ENCODE data around the gene GCSH. TPM values are rescaled to one million over a fixed set of nuclear protein-coding genes. Genes with fewer than 3 reads are reported as not detected.
"Not testable (repeated sequence)": the region's sequence is repeated elsewhere in the genome, so short reads cannot be mapped to it uniquely, and the experiment has no call there.

GCSH gene
- total RNA-seq, 2 donors from 2014 or later = 12.4 to 12.6 TPM

- H3K4me3 Mint-ChIP-seq = no peak overlapping the region
- H3K4me1 Mint-ChIP-seq (ENCODE audit: low read depth) = no peaks in the 10 kb centered on the region
- ATAC-seq (replicated peaks in 1 of 2) = no peak
- H3K9me3 Mint-ChIP-seq = no peaks in the 10 kb centered on the region
- no peak overlapping the region for H3K27ac Mint-ChIP-seq
- H3K27me3 Mint-ChIP-seq (ENCODE audit: low read depth) = peaks cover 14% of the 10 kb centered on the region
- no peak for DNase-seq
- no peaks in the 10 kb centered on the region for H3K36me3 Mint-ChIP-seq (ENCODE audit: insufficient read depth in 2 of 2)
Observed at GRCh38 chr16:81121474-81121990, 25.3 kb upstream of the GCSH start.

- H3K27me3 Mint-ChIP-seq (ENCODE audit: low read depth) = peaks cover 14% of the 10 kb centered on the region
- H3K36me3 Mint-ChIP-seq (ENCODE audit: insufficient read depth in 2 of 2) = no peaks in the 10 kb centered on the region
- no peaks in the 10 kb centered on the region for H3K4me1 Mint-ChIP-seq (ENCODE audit: low read depth)
- DNase-seq (no peak), ATAC-seq (replicated peaks in 1 of 2) (no peak)
- H3K9me3 Mint-ChIP-seq = no peaks in the 10 kb centered on the region
- no peak overlapping the region for H3K27ac Mint-ChIP-seq
- no peak overlapping the region for H3K4me3 Mint-ChIP-seq
Observed at GRCh38 chr16:81117436-81117835, 21.2 kb upstream of the GCSH start.

- Mint-ChIP-seq H3K4me1 (ENCODE audit: low read depth) (no peaks in the 10 kb centered on the region), H3K27me3 (ENCODE audit: low read depth) (peaks cover 14% of the 10 kb centered on the region), H3K36me3 (ENCODE audit: insufficient read depth in 2 of 2) (no peaks in the 10 kb centered on the region), H3K4me3 (no peak overlapping the region), H3K9me3 (no peaks in the 10 kb centered on the region), H3K27ac (no peak overlapping the region)
- no peak for DNase-seq
- no peak for ATAC-seq (replicated peaks in 1 of 2)
Observed at GRCh38 chr16:81116285-81116684, 20.1 kb upstream of the GCSH start.

DNA sequence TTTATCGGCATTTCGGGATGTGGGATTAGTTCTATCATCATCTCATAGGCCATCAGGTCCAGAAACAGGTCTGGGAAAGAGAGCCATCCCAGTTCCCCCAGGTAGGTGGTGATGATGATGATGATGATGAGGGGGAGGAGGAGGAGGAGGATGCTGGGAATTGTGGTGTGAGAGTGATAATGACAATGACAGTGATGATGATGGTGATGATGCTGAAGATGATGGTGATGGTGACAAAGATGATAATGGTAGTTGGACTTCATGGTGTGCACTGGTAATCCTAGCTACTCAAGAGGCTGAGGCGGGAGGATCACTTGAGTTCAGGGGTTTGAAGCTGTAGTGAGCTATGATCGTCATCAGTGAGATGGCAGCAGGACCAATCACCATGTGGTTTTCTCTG lies 16.3 kb upstream of the GCSH start:
- no peak overlapping the region for H3K4me3 Mint-ChIP-seq
- H3K27ac Mint-ChIP-seq = no peak overlapping the region
- DNase-seq = no peak
- no peak for ATAC-seq (replicated peaks in 1 of 2)
- H3K36me3 Mint-ChIP-seq (ENCODE audit: insufficient read depth in 2 of 2) = no peaks in the 10 kb centered on the region
- H3K9me3 Mint-ChIP-seq = no peaks in the 10 kb centered on the region
- H3K27me3 Mint-ChIP-seq (ENCODE audit: low read depth) = no peaks in the 10 kb centered on the region
- H3K4me1 Mint-ChIP-seq (ENCODE audit: low read depth) = no peaks in the 10 kb centered on the region

DNA sequence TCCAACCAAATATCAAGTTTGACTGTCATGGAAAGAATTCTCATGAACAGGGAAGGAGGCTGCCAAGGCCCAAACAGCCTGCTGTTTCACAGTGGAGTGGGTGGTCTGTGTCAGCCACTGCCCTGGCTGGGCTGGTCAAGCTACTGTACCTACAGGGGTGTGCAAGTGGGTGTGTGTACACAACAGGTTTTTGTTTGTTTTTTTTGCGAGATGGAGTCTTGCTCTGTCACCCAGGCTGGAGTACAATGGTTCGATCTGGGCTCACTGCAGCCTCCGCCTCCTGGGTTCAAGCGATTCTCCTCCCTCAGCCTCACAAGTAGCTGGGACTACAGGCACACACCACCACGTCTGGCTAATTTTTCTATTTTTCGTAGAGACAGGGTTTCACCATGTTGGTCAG lies 13.1 kb upstream of the GCSH start:
- H3K36me3 Mint-ChIP-seq (ENCODE audit: insufficient read depth in 2 of 2) = not testable (repeated sequence)

DNA sequence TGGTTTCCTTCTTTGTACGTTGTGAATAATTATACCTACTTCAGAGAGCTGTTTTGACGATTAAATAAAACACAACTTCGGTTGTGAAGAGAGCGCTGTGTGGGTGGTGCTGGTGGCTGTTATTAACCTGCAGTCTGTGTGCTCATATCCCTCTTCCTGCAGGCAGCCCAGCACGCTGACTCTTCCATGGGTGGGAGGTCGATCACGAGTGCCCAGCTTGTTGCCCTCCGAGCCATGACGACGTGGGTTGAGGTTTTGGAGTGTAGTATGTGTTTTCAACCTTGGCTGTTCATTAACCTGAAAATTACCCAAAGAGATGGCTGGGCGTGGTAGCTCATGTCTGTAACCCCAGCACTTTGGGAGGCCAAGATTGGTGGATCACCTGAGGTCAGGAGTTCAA lies 11.3 kb upstream of the GCSH start:
- Mint-ChIP-seq H3K9me3 (no peaks in the 10 kb centered on the region), H3K4me1 (ENCODE audit: low read depth) (no peaks in the 10 kb centered on the region), H3K27ac (no peak overlapping the region), H3K27me3 (ENCODE audit: low read depth) (no peaks in the 10 kb centered on the region), H3K36me3 (ENCODE audit: insufficient read depth in 2 of 2) (no peaks in the 10 kb centered on the region), H3K4me3 (no peak overlapping the region)
- ATAC-seq (replicated peaks in 1 of 2) = no peak
- DNase-seq = no peak

More for the DNA sequence above, 13.1 kb upstream of the GCSH start:
- H3K9me3 Mint-ChIP-seq; H3K4me3 Mint-ChIP-seq; DNase-seq; H3K27me3 Mint-ChIP-seq (ENCODE audit: low read depth); H3K27ac Mint-ChIP-seq; H3K4me1 Mint-ChIP-seq (ENCODE audit: low read depth); ATAC-seq (replicated peaks in 1 of 2): not testable (repeated sequence)

DNA sequence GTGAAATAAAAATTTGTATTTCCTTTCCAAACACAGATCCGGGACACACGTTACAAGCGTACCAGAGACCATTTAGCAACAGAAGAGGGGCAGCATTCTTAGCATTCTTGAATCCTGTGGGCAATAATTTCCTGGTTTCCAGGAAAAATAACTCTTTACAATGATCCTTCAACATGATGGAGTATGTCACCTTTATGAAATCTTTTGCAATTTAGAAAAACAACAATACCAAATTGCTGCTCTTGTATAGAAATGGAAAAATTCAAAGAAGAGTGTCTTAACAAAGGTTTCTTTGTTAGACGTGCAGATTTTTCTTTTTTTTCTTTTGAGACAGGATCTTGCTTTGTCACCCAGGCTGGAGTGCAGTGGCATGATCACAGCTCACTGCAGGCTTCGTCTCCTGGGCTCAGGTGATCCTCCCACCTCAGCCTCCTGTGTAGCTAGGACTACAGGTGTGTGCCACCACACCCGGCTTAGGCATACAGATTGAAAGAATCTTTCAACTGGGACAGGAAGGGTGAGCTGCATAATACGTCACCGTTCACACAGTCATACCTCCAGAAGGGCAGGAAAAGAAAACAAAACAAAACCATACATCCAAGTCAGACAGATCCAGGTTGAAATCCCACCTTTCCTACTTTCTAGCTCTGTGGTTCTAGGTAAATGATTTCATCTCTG lies 10.8 kb upstream of the GCSH start:
- Mint-ChIP-seq H3K4me3 (no peak overlapping the region), H3K9me3 (no peaks in the 10 kb centered on the region), H3K4me1 (ENCODE audit: low read depth) (no peaks in the 10 kb centered on the region), H3K27me3 (ENCODE audit: low read depth) (no peaks in the 10 kb centered on the region), H3K36me3 (ENCODE audit: insufficient read depth in 2 of 2) (no peaks in the 10 kb centered on the region), H3K27ac (no peak overlapping the region)
- no peak for ATAC-seq (replicated peaks in 1 of 2)
- no peak for DNase-seq

DNA sequence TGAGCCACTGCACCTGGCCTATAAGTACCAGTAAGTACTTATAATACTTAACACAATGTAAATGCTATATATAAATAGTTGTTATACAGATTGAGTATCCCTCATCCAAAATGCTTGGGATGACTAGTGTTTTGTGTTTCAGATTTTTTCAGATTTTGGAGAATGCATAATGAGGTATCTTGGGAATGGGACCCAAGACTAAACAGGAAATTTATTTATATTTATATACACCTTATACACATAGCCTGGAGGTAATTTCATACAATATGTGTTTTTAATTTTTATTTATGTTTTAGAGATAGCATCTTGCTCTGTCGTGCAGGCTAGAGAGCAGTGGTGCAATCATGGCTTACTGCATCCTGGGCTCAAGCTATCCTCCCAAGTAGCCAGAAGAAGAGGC lies 9.8 kb upstream of the GCSH start:
- H3K27ac Mint-ChIP-seq = no peak overlapping the region
- H3K4me1 Mint-ChIP-seq (ENCODE audit: low read depth) = no peaks in the 10 kb centered on the region
- no peaks in the 10 kb centered on the region for H3K27me3 Mint-ChIP-seq (ENCODE audit: low read depth)
- H3K9me3 Mint-ChIP-seq = no peaks in the 10 kb centered on the region
- ATAC-seq (replicated peaks in 1 of 2) = no peak
- H3K36me3 Mint-ChIP-seq (ENCODE audit: insufficient read depth in 2 of 2) = no peaks in the 10 kb centered on the region
- no peak overlapping the region for H3K4me3 Mint-ChIP-seq
- no peak for DNase-seq

DNA sequence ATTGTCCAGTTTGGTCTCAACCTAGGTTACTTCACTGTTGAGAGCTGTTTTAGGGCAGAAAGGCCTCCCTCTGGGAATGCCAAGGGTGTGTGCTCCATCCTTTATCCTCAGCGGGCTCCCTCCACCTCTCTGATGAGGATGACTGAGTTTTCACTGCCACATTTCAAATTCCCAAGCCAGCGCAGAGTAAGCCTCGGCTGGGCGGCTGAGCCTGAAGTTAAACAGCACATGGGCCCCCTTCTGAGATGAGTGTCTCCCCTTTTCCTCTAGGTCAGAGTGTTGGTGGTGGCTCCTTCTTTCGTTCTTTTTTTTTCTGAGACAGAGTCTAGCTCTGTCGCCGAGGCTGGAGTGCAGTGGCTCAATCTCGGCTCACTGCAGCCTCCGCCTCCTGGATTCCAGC lies 5.5 kb upstream of the GCSH start:
- ATAC-seq (replicated peaks in 1 of 2) (no peak), DNase-seq (no peak)
- Mint-ChIP-seq H3K36me3 (ENCODE audit: insufficient read depth in 2 of 2) (no peaks in the 10 kb centered on the region), H3K27ac (no peak overlapping the region), H3K4me3 (no peak overlapping the region), H3K27me3 (ENCODE audit: low read depth) (no peaks in the 10 kb centered on the region), H3K9me3 (no peaks in the 10 kb centered on the region), H3K4me1 (ENCODE audit: low read depth) (peaks cover 2% of the 10 kb centered on the region)

DNA sequence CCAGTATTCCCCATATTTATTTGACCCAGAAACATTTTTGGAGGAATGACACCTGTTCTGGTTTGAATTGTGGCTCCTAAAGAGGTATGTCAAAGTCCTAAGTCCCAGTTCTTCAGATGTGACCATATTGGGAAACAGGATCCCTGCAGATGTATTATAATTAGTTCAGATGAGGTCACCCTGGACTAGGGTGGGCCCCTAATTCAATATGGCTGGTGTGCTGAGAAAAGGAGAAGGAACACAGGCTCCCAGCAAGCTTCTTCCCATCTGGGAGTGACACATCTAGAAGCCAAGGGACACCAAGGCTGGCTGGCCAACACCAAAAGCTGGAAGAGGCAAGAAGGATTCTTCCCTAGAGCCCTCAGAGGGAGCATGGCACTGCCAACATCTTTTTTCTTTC lies 3.8 kb upstream of the GCSH start:
- ATAC-seq (replicated peaks in 1 of 2) = no peak
- Mint-ChIP-seq H3K27me3 (ENCODE audit: low read depth) (no peaks in the 10 kb centered on the region), H3K4me1 (ENCODE audit: low read depth) (peaks cover 8% of the 10 kb centered on the region), H3K9me3 (peaks cover 1 to 2% of the 10 kb centered on the region in 2 donors), H3K4me3 (no peak overlapping the region), H3K36me3 (ENCODE audit: insufficient read depth in 2 of 2) (peaks cover 0 to 2% of the 10 kb centered on the region in 2 donors), H3K27ac (no peak overlapping the region)
- no peak for DNase-seq

GRCh38 chr16:81097230-81097629 lies 1.0 kb upstream of the GCSH start:
- H3K36me3 Mint-ChIP-seq (ENCODE audit: insufficient read depth in 2 of 2) = peaks cover 0 to 2% of the 10 kb centered on the region in 2 donors
- peaks cover 1 to 2% of the 10 kb centered on the region in 2 donors for H3K9me3 Mint-ChIP-seq
- no peak overlapping the region for H3K4me3 Mint-ChIP-seq
- peaks cover 14% of the 10 kb centered on the region for H3K4me1 Mint-ChIP-seq (ENCODE audit: low read depth)
- H3K27me3 Mint-ChIP-seq (ENCODE audit: low read depth) = no peaks in the 10 kb centered on the region
- no peak for DNase-seq
- H3K27ac Mint-ChIP-seq = no peak overlapping the region
- ATAC-seq (replicated peaks in 1 of 2) = no peak

GRCh38 chr16:81096715-81097208 lies 567 bp upstream of the GCSH start:
- Mint-ChIP-seq H3K27me3 (ENCODE audit: low read depth) (no peaks in the 10 kb centered on the region), H3K9me3 (peaks cover 1 to 2% of the 10 kb centered on the region in 2 donors), H3K4me3 (peak overlapping the region; percentile 54 to 60), H3K4me1 (ENCODE audit: low read depth) (peaks cover 19% of the 10 kb centered on the region), H3K36me3 (ENCODE audit: insufficient read depth in 2 of 2) (peaks cover 0 to 2% of the 10 kb centered on the region in 2 donors), H3K27ac (no peak overlapping the region)
- DNase-seq (no peak), ATAC-seq (replicated peaks in 1 of 2) (no peak)

DNA sequence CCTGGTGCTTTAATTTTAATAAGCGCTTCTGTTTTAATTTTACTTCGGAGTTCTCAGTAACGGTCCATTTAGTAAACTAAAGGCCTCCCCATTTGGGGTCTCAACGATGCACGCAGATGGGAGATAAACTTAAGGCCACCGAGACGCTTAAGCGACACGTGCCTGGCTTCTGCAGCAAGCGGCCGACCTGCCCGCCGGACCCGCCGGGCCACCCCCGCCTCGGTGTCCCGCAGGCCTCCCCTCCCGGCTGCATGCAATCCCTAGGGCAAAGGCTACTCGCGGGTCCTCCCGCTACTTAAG lies 592 bp downstream of the GCSH start:
- peaks cover 1 to 2% of the 10 kb centered on the region in 2 donors for H3K9me3 Mint-ChIP-seq
- no peak for DNase-seq
- no peaks in the 10 kb centered on the region for H3K27me3 Mint-ChIP-seq (ENCODE audit: low read depth)
- H3K4me3 Mint-ChIP-seq = peak overlapping the region; percentile 84 to 87
- peaks cover 0 to 2% of the 10 kb centered on the region in 2 donors for H3K36me3 Mint-ChIP-seq (ENCODE audit: insufficient read depth in 2 of 2)
- peaks cover 19% of the 10 kb centered on the region for H3K4me1 Mint-ChIP-seq (ENCODE audit: low read depth)
- H3K27ac Mint-ChIP-seq = no peak overlapping the region
- no peak for ATAC-seq (replicated peaks in 1 of 2)

DNA sequence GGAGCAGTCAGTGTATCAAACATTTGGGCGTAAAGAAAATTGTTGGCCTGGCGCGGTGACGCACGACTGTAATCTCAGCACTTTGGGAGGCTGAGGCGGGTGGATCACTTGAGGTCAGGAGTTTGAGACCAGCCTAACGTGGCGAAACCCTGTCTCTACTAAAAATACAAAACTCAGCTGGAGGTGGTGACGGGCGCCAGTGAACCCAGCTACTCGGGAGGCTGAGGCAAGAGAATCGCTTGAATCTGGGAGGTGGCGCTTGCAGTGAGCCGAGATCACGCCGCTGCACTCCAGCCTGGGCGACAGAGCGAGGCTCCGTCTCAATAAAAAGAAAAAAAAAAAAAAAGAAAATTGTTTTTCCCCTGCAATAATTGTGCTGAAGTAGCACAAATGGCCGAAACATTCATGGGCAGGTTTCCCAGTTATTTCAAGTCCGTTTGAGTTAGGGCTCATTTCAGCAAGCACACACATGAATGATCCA lies 1.4 kb downstream of the GCSH start:
- DNase-seq = no peak
- Mint-ChIP-seq H3K4me1 (ENCODE audit: low read depth) (peaks cover 19% of the 10 kb centered on the region), H3K36me3 (ENCODE audit: insufficient read depth in 2 of 2) (peaks cover 0 to 2% of the 10 kb centered on the region in 2 donors), H3K27ac (no peak overlapping the region), H3K9me3 (peaks cover 1 to 2% of the 10 kb centered on the region in 2 donors), H3K4me3 (peak overlapping the region; percentile 84 to 87), H3K27me3 (ENCODE audit: low read depth) (no peaks in the 10 kb centered on the region)
- no peak for ATAC-seq (replicated peaks in 1 of 2)

Measured in activated T-cell treated with anti-CD3 and anti-CD28 coated beads, Interleukin-2, amount 50 U/mL, for 72 hours (primary cell).